22Rv1 (cell line): Measurements from ENCODE around the gene FER.

Experiments
- H3K27ac ChIP-seq: fragments of 450-650 bp; 2 replicates; pipeline ENCODE4 v1.5.1; 2017
- CTCF ChIP-seq: fragments of 450-650 bp; IDR thresholded peaks from 2 replicates; pipeline ENCODE4 v1.5.1; 2017; ENCODE audit warnings: mild to moderate bottlenecking
- ZFX ChIP-seq: fragments of 450-650 bp; IDR thresholded peaks from 2 replicates; pipeline ENCODE4 v1.6.1; 2017; ENCODE audit warnings: antibody characterized with exemption, borderline replicate concordance

Gene FER

GRCh38 chr5:109146591-109146990 lies 398.9 kb downstream of the FER start:
- no peak overlapping the region for H3K27ac ChIP-seq
- TF ChIP-seq CTCF (no peak), ZFX (no peak)

- H3K27ac ChIP-seq, result no peak overlapping the region
- TF ChIP-seq CTCF, result no peak
- TF ChIP-seq ZFX, result no peak
Observed at GRCh38 chr5:109152565-109152964, 404.9 kb downstream of the FER start.

- H3K27ac ChIP-seq, result no peak overlapping the region
- no peak for TF ChIP-seq ZFX
- TF ChIP-seq CTCF, result no peak
Observed at GRCh38 chr5:109155625-109156024, 407.9 kb downstream of the FER start.

GRCh38 chr5:109156885-109157284 lies 409.2 kb downstream of the FER start:
- H3K27ac ChIP-seq, result no peak overlapping the region
- TF ChIP-seq CTCF (no peak), ZFX (no peak)

- H3K27ac ChIP-seq, result no peak overlapping the region
- TF ChIP-seq ZFX (no peak), CTCF (no peak)
Observed at GRCh38 chr5:109160468-109160867, 412.8 kb downstream of the FER start.

GRCh38 chr5:109161914-109162683 lies 414.4 kb downstream of the FER start:
- TF ChIP-seq CTCF (no peak), ZFX (no peak)

GRCh38 chr5:109163336-109163735 lies 415.6 kb downstream of the FER start:
- H3K27ac ChIP-seq, result no peak overlapping the region

More at GRCh38 chr5:109161914-109162683, 414.4 kb downstream of the FER start:
- no peak overlapping the region for H3K27ac ChIP-seq

More at GRCh38 chr5:109163336-109163735, 415.6 kb downstream of the FER start:
- TF ChIP-seq CTCF (no peak), ZFX (no peak)
